Upper lobe of left lung (tissue), 4 donors: ENCODE results near the gene GFRA1.

ENCODE experiments used
- CTCF ChIP-seq, 6 experiments: fragments of 450-650 bp in 4 of 6; fragments of 200-600 bp in 2 of 6; sonication (generic) in 2 of 6; IDR thresholded peaks; one replicate each; pipeline ENCODE4 v1.5.1; 2016 to 2019; ENCODE audit warnings: antibody characterized with exemption in 6 of 6
- POLR2A ChIP-seq, 4 donors: fragments of 450-650 bp; IDR thresholded peaks; one replicate each; pipeline ENCODE4 v1.5.1; 2016 to 2017; ENCODE audit warnings: antibody characterized with exemption in 4 of 4, mild to moderate bottlenecking in 2 of 4
- POLR2AphosphoS5 ChIP-seq, 2 donors: sonication (generic); formaldehyde crosslinking; IDR thresholded peaks; one replicate each; pipeline ENCODE4 v1.5.1; 2017; ENCODE audit warnings: antibody characterized with exemption in 2 of 2

- TF ChIP-seq CTCF (IDR thresholded peaks at IDR 0.05): no peak
- TF ChIP-seq POLR2A (IDR thresholded peaks at IDR 0.05): no peak
- no peak for TF ChIP-seq POLR2AphosphoS5 (IDR thresholded peaks at IDR 0.05)
Measured at GRCh38 chr10:116171505-116171904, 101.5 kb downstream of the GFRA1 start.
